ENCODE data around the gene P3R3URF. TPM values are rescaled to one million over a fixed set of nuclear protein-coding genes. Genes with fewer than 3 reads are reported as not detected.

Gene P3R3URF
- total RNA-seq, 5 donors from 2014 or later (not counting 1 experiment from before 2014, with no cell fraction given), result not detected

- WGBS (ENCODE audit: insufficient coverage), result 80% methylated on average over 7 of the region's 8 CpGs
These were observed 4.9 kb downstream of the P3R3URF start for GRCh38 chr1:46171351-46171750.

DNA sequence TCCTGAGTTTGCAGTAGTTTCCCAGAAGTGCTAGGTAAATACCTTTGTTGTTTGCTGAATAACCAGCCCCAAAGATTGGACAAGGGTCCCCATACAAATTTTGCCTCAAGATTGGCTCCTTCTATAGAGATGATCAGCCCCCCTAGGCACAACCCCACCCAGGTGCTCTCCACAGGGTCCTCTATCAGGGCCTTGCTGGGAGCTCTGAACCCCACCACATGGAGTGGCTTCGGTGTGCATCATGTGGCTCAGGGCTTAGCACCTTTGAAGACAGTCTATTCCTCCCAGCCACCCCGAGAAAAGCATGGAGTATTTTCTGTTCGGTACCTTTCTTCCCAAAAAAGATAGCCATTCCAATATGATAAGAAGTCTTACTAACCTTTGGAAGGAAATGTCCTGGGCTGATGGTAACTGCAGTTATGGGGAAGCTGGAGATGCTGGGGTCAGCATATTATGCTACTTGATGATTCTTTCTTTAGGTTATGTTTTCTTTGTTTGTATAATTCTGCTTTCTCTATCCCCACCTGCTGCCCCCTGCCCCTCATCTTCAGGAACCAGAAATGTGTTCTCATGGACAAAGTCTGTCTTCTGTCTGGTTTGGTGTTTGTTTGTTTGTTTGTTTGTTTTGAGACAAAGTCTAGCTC lies 6.4 kb downstream of the P3R3URF start:
- H3K4me3 Mint-ChIP-seq, result no peak overlapping the region

More at GRCh38 chr1:46171351-46171750, 4.9 kb downstream of the P3R3URF start:
- Histone ChIP-seq H3K36me3 (ENCODE audit: control insufficient read depth in 2 of 2, extremely low read depth in 1 of 2, insufficient read depth in 1 of 2, low read length in 1 of 2) (no peaks in the 10 kb centered on the region), H3K27me3 (replicated peaks in 1 of 2; ENCODE audit: control insufficient read depth in 2 of 2, extremely low read depth in 1 of 2, insufficient read depth in 2 of 2, low read length in 1 of 2) (peaks cover 0 to 29% of the 10 kb centered on the region in 2 experiments), H3K4me1 (ENCODE audit: control insufficient read depth in 1 of 2, extremely low read depth in 1 of 2, insufficient read depth in 2 of 2, low read length in 2 of 2) (peaks cover 3 to 14% of the 10 kb centered on the region in 2 experiments), H3K9me3 (no peaks in the 10 kb centered on the region), H3K4me3 (ENCODE audit: control insufficient read depth in 1 of 2, extremely low read depth in 1 of 2, low read length in 1 of 2) (no peak overlapping the region), H3K27ac (ENCODE audit: low read length) (no peak overlapping the region)
- DNase-seq (no peak), ATAC-seq (replicated peaks in 1 of 4) (no peak)
- peaks cover 13 to 15% (median 14%) of the 10 kb centered on the region in 3 donors for H3K4me1 Mint-ChIP-seq
- peaks cover 4 to 8% of the 10 kb centered on the region in 2 donors for H3K27me3 Mint-ChIP-seq
- no peaks in the 10 kb centered on the region for H3K9me3 Mint-ChIP-seq
- H3K36me3 Mint-ChIP-seq, result no peaks in the 10 kb centered on the region
- CTCF ChIA-PET, result no interaction called here
- POLR2A ChIA-PET, result no interaction called here
- no peak overlapping the region for H3K4me3 Mint-ChIP-seq
- no peak overlapping the region for H3K27ac Mint-ChIP-seq

DNA sequence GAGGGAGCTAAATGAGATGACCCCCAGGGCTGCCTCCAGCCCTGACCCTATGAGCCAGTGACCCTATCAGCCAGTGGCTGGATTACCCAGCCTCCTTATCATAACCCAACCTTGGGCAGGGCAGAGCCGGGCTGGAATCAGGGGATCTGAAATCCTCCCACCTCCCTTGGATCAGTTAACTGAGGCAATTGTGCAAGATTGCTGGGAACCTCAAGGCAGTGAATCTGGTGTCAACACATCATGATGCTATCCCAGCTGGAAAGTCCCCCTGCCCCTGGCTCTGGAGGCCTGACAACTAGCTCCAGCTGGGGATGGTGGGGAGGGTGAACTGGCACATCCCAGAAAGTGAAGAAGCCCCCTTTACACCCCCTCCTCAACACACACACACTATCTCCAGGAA lies 7.8 kb downstream of the P3R3URF start:
- POLR2A ChIA-PET, result no interaction called here
- H3K4me3 Mint-ChIP-seq, result peak overlapping the region in 1 of 3 donors; percentile 82
- WGBS (ENCODE audit: insufficient coverage), result no CpG with 5 or more reads among the region's 1 CpG

More for the DNA sequence above, 6.4 kb downstream of the P3R3URF start:
- ATAC-seq (replicated peaks in 1 of 4), result no peak
- ChIA-PET POLR2A (no interaction called here), CTCF (interaction anchor here in 1 of 2 donors (0.5 kb wide), 1 partner anchor 116 kb away, joined by 4 read pairs; no protein-coding TSS in a partner anchor)
- Mint-ChIP-seq H3K36me3 (no peaks in the 10 kb centered on the region), H3K27me3 (peaks cover 4 to 8% of the 10 kb centered on the region in 2 donors), H3K4me1 (peaks cover 17 to 18% (median 17%) of the 10 kb centered on the region in 3 donors), H3K27ac (no peak overlapping the region), H3K9me3 (no peaks in the 10 kb centered on the region)
- no peaks in the 10 kb centered on the region for H3K36me3 ChIP-seq (ENCODE audit: control insufficient read depth in 2 of 2, extremely low read depth in 1 of 2, insufficient read depth in 1 of 2, low read length in 1 of 2)
- H3K4me3 ChIP-seq (ENCODE audit: control insufficient read depth in 1 of 2, extremely low read depth in 1 of 2, low read length in 1 of 2), result no peak overlapping the region
- H3K27me3 ChIP-seq (replicated peaks in 1 of 2; ENCODE audit: control insufficient read depth in 2 of 2, extremely low read depth in 1 of 2, insufficient read depth in 2 of 2, low read length in 1 of 2), result peaks cover 0 to 33% of the 10 kb centered on the region in 2 experiments
- no peak for DNase-seq
- no CpG with 5 or more reads among the region's 3 CpGs for WGBS (ENCODE audit: insufficient coverage)
- no peak overlapping the region for H3K27ac ChIP-seq (ENCODE audit: low read length)
- peaks cover 3 to 19% of the 10 kb centered on the region in 2 experiments for H3K4me1 ChIP-seq (ENCODE audit: control insufficient read depth in 1 of 2, extremely low read depth in 1 of 2, insufficient read depth in 2 of 2, low read length in 2 of 2)
- H3K9me3 ChIP-seq, result no peaks in the 10 kb centered on the region

GRCh38 chr1:46166521-46167462 lies 9.5 kb downstream of the P3R3URF start:
- peak; percentile 75 to 83 (median 80) for ATAC-seq (replicated peaks in 1 of 4)
- Mint-ChIP-seq H3K27me3 (peaks cover 0 to 8% of the 10 kb centered on the region in 2 donors), H3K4me3 (peak overlapping the region; percentile 82 to 86 (median 84)), H3K4me1 (peaks cover 17 to 18% (median 17%) of the 10 kb centered on the region in 3 donors), H3K36me3 (no peaks in the 10 kb centered on the region), H3K27ac (peak overlapping the region; percentile 93 to 97), H3K9me3 (no peaks in the 10 kb centered on the region)
- 4% methylated on average over 45 of the region's 47 CpGs for WGBS (ENCODE audit: insufficient coverage)
- Histone ChIP-seq H3K4me3 (ENCODE audit: control insufficient read depth in 1 of 2, extremely low read depth in 1 of 2, low read length in 1 of 2) (peak overlapping the region; percentile 55 to 65), H3K4me1 (ENCODE audit: control insufficient read depth in 1 of 2, extremely low read depth in 1 of 2, insufficient read depth in 2 of 2, low read length in 2 of 2) (peaks cover 3 to 19% of the 10 kb centered on the region in 2 experiments), H3K27me3 (replicated peaks in 1 of 2; ENCODE audit: control insufficient read depth in 2 of 2, extremely low read depth in 1 of 2, insufficient read depth in 2 of 2, low read length in 1 of 2) (peaks cover 0 to 27% of the 10 kb centered on the region in 2 experiments), H3K9me3 (no peaks in the 10 kb centered on the region), H3K36me3 (ENCODE audit: control insufficient read depth in 2 of 2, extremely low read depth in 1 of 2, insufficient read depth in 1 of 2, low read length in 1 of 2) (no peaks in the 10 kb centered on the region), H3K27ac (ENCODE audit: low read length) (peak overlapping the region; percentile 77)
- CTCF ChIA-PET, result interaction anchor here (0.5 to 0.6 kb wide), 4 partner anchors 23 to 86 kb away, joined by 3 to 7 read pairs (median 4); partner anchors contain the start of gene RAD54L (in 1 of the 2)
- POLR2A ChIA-PET, result interaction anchor here in 1 of 2 donors (0.7 kb wide), 1 partner anchor 132 kb away, joined by 3 read pairs; no protein-coding TSS in a partner anchor
- peak; percentile 25 to 69 (median 50) for DNase-seq

More for the DNA sequence above, 7.8 kb downstream of the P3R3URF start:
- Histone ChIP-seq H3K4me3 (ENCODE audit: control insufficient read depth in 1 of 2, extremely low read depth in 1 of 2, low read length in 1 of 2) (no peak overlapping the region), H3K27me3 (replicated peaks in 1 of 2; ENCODE audit: control insufficient read depth in 2 of 2, extremely low read depth in 1 of 2, insufficient read depth in 2 of 2, low read length in 1 of 2) (peaks cover 0 to 33% of the 10 kb centered on the region in 2 experiments), H3K27ac (ENCODE audit: low read length) (no peak overlapping the region), H3K4me1 (ENCODE audit: control insufficient read depth in 1 of 2, extremely low read depth in 1 of 2, insufficient read depth in 2 of 2, low read length in 2 of 2) (peaks cover 3 to 19% of the 10 kb centered on the region in 2 experiments), H3K9me3 (no peaks in the 10 kb centered on the region), H3K36me3 (ENCODE audit: control insufficient read depth in 2 of 2, extremely low read depth in 1 of 2, insufficient read depth in 1 of 2, low read length in 1 of 2) (no peaks in the 10 kb centered on the region)
- no peak overlapping the region for H3K27ac Mint-ChIP-seq
- peaks cover 17 to 18% (median 17%) of the 10 kb centered on the region in 3 donors for H3K4me1 Mint-ChIP-seq
- DNase-seq (no peak), ATAC-seq (replicated peaks in 1 of 4) (no peak)
- peaks cover 4 to 8% of the 10 kb centered on the region in 2 donors for H3K27me3 Mint-ChIP-seq
- no peaks in the 10 kb centered on the region for H3K9me3 Mint-ChIP-seq
- H3K36me3 Mint-ChIP-seq, result no peaks in the 10 kb centered on the region
- CTCF ChIA-PET, result no interaction called here

DNA sequence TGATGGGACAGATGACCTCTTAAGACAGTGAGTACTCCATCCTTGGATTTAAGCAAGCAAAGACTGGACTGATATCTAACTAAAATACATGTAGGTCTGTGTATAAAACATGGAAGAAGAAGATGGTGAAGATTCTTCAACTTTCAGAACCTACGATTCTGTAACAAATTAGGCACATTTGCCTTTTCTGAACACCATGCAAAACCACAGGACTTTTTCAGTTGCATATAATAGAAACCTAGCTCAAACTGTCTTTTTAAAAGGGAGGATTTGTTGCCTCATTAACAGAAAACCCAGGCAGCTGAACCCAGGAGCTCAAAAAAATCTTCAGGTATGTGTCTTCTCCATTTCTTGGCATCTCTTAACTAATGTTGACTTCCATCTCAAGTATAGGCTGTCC lies 16.1 kb downstream of the P3R3URF start:
- no peaks in the 10 kb centered on the region for H3K36me3 ChIP-seq (ENCODE audit: control insufficient read depth in 2 of 2, extremely low read depth in 1 of 2, insufficient read depth in 1 of 2, low read length in 1 of 2)
- H3K36me3 Mint-ChIP-seq, result no peaks in the 10 kb centered on the region
- no peaks in the 10 kb centered on the region for H3K9me3 ChIP-seq
- no peak overlapping the region for H3K27ac Mint-ChIP-seq
- H3K27me3 Mint-ChIP-seq, result no peaks in the 10 kb centered on the region
- ChIA-PET CTCF (no interaction called here), POLR2A (interaction anchor here in 1 of 2 donors (0.6 kb wide), 1 partner anchor 37 kb away, joined by 3 read pairs; no protein-coding TSS in a partner anchor)
- H3K9me3 Mint-ChIP-seq, result no peaks in the 10 kb centered on the region
- ATAC-seq (replicated peaks in 1 of 4) (no peak), DNase-seq (no peak)
- H3K27me3 ChIP-seq (replicated peaks in 1 of 2; ENCODE audit: control insufficient read depth in 2 of 2, extremely low read depth in 1 of 2, insufficient read depth in 2 of 2, low read length in 1 of 2), result no peaks in the 10 kb centered on the region
- no peak overlapping the region for H3K4me3 ChIP-seq (ENCODE audit: control insufficient read depth in 1 of 2, extremely low read depth in 1 of 2, low read length in 1 of 2)
- H3K4me1 Mint-ChIP-seq, result no peaks in the 10 kb centered on the region
- WGBS (ENCODE audit: insufficient coverage), result no CpG with 5 or more reads among the region's 1 CpG
- H3K4me1 ChIP-seq (ENCODE audit: control insufficient read depth in 1 of 2, extremely low read depth in 1 of 2, insufficient read depth in 2 of 2, low read length in 2 of 2), result no peaks in the 10 kb centered on the region
- no peak overlapping the region for H3K4me3 Mint-ChIP-seq
- H3K27ac ChIP-seq (ENCODE audit: low read length), result no peak overlapping the region

- no peak overlapping the region for H3K4me3 ChIP-seq (ENCODE audit: control insufficient read depth in 1 of 2, extremely low read depth in 1 of 2, low read length in 1 of 2)
- ATAC-seq (replicated peaks in 1 of 4), result no peak
- no peak overlapping the region for H3K4me3 Mint-ChIP-seq
- ChIA-PET POLR2A (interaction anchor here in 1 of 2 donors (0.6 kb wide), 1 partner anchor 36 kb away, joined by 3 read pairs; no protein-coding TSS in a partner anchor), CTCF (no interaction called here)
- no peak overlapping the region for H3K27ac ChIP-seq (ENCODE audit: low read length)
- H3K27me3 ChIP-seq (replicated peaks in 1 of 2; ENCODE audit: control insufficient read depth in 2 of 2, extremely low read depth in 1 of 2, insufficient read depth in 2 of 2, low read length in 1 of 2), result no peaks in the 10 kb centered on the region
- H3K9me3 ChIP-seq, result no peaks in the 10 kb centered on the region
- H3K27me3 Mint-ChIP-seq, result no peaks in the 10 kb centered on the region
- 69% methylated on average over 3 of the region's 3 CpGs for WGBS (ENCODE audit: insufficient coverage)
- no peak for DNase-seq
- H3K36me3 ChIP-seq (ENCODE audit: control insufficient read depth in 2 of 2, extremely low read depth in 1 of 2, insufficient read depth in 1 of 2, low read length in 1 of 2), result no peaks in the 10 kb centered on the region
- H3K4me1 ChIP-seq (ENCODE audit: control insufficient read depth in 1 of 2, extremely low read depth in 1 of 2, insufficient read depth in 2 of 2, low read length in 2 of 2), result no peaks in the 10 kb centered on the region
- H3K9me3 Mint-ChIP-seq, result no peaks in the 10 kb centered on the region
- H3K4me1 Mint-ChIP-seq, result no peaks in the 10 kb centered on the region
- H3K27ac Mint-ChIP-seq, result no peak overlapping the region
- no peaks in the 10 kb centered on the region for H3K36me3 Mint-ChIP-seq
These were observed 16.8 kb downstream of the P3R3URF start for GRCh38 chr1:46159516-46159915.
